Measurements from ENCODE around the gene ARFGEF3. TPM values are rescaled to one million over a fixed set of nuclear protein-coding genes. Genes with fewer than 3 reads are reported as not detected.

ARFGEF3 gene
- total and polyA plus RNA-seq, 5 experiments from 2014 or later, result not detected

- POLR2A ChIA-PET, result no interaction called here
- Mint-ChIP-seq H3K27ac (no peak overlapping the region), H3K27me3 (peaks cover 2 to 22% (median 3%) of the 10 kb centered on the region in 5 donors), H3K9me3 (no peaks in the 10 kb centered on the region), H3K36me3 (no peaks in the 10 kb centered on the region), H3K4me3 (no peak overlapping the region), H3K4me1 (no peaks in the 10 kb centered on the region)
- no peak for DNase-seq
- ATAC-seq, result no peak
Observed at GRCh38 chr6:138240476-138241245, 78.9 kb downstream of the ARFGEF3 start.

DNA sequence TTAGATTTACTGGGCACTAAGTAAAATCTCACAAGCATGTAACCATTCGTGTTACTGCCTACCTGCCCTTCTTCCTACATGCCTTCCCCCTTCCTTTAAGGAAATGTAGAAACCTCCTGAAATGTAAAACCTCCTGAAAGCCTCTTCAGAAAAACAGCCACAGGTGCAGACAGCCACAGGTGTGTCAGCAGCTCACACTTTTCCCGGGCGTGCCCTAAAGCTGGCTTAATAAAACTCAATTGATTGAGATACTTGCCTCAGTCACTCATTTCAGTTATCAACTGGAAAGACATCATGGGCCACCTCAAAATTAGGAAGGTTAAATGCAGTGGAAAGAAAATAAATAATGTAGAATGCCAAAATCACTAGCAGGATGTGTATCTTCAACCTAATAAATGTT, 79.6 kb downstream of the ARFGEF3 start:
- H3K27me3 Mint-ChIP-seq, result peaks cover 2 to 22% (median 3%) of the 10 kb centered on the region in 5 donors

GRCh38 chr6:138241934-138242333, 80.2 kb downstream of the ARFGEF3 start:
- POLR2A ChIA-PET, result no interaction called here
- Mint-ChIP-seq H3K4me1 (no peaks in the 10 kb centered on the region), H3K27ac (no peak overlapping the region), H3K36me3 (no peaks in the 10 kb centered on the region), H3K27me3 (peaks cover 2 to 22% (median 3%) of the 10 kb centered on the region in 5 donors), H3K9me3 (no peaks in the 10 kb centered on the region), H3K4me3 (no peak overlapping the region)
- ATAC-seq (no peak), DNase-seq (no peak)

More for the DNA sequence above, 79.6 kb downstream of the ARFGEF3 start:
- ATAC-seq (no peak), DNase-seq (no peak)
- POLR2A ChIA-PET, result no interaction called here
- Mint-ChIP-seq H3K9me3 (no peaks in the 10 kb centered on the region), H3K4me3 (no peak overlapping the region), H3K27ac (no peak overlapping the region), H3K4me1 (no peaks in the 10 kb centered on the region), H3K36me3 (no peaks in the 10 kb centered on the region)

DNA sequence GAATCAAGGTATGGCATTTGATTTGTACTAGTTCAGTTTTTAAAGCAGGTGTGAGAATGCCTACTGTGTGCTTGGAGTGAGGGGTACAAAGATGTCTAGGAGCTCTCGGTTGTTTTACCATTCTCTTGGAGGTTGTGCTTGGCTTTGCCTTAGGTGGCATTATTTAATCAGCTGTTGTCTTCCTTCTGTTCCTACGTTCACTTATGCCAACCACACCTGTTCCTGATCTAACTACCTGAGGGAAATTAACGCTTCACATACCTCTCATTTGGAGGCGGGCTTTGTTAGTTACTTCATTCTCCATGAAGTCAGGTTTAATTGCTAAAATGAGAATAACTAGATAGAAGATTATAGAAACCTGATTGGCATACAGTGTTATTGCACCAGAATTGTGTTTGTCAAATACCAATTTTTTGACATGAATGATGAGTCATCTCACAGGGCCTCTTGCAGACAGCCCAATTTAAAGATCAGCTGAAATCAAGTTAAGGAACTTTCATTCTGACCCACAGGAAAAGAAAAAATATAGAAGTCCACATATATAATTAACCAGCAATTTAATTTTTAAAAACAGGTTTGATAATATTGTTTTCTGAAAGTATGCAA, 81.4 kb downstream of the ARFGEF3 start:
- Mint-ChIP-seq H3K27me3 (peaks cover 2 to 22% (median 3%) of the 10 kb centered on the region in 5 donors), H3K36me3 (no peaks in the 10 kb centered on the region), H3K4me1 (no peaks in the 10 kb centered on the region), H3K4me3 (no peak overlapping the region), H3K9me3 (no peaks in the 10 kb centered on the region), H3K27ac (no peak overlapping the region)
- no peak for ATAC-seq
- DNase-seq, result no peak
- POLR2A ChIA-PET, result no interaction called here

DNA sequence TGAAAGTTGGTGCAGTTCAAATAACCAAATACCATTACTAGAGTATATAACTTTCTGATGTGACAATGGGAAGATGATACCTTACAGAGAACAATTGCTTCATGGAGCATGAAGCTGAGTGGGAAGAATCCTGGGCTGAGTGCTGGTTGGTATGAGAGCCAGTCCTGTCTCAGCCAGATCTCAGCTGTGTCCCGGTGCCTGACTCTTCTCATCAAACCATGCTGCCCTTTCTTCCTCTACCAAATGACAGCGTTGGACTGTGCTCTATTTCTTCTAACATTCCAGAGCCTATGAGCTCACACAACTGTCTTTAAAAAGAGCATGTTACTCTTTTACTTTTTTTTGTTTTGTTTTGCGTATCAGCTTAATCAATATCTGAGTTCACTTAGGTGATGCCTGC, 84.0 kb downstream of the ARFGEF3 start:
- POLR2A ChIA-PET, result no interaction called here
- peaks cover 2 to 19% (median 3%) of the 10 kb centered on the region in 5 donors for H3K27me3 Mint-ChIP-seq
- H3K4me3 Mint-ChIP-seq, result no peak overlapping the region
- H3K36me3 Mint-ChIP-seq, result no peaks in the 10 kb centered on the region
- H3K4me1 Mint-ChIP-seq, result no peaks in the 10 kb centered on the region
- DNase-seq (no peak), ATAC-seq (no peak)
- H3K9me3 Mint-ChIP-seq, result no peaks in the 10 kb centered on the region
- no peak overlapping the region for H3K27ac Mint-ChIP-seq

DNA sequence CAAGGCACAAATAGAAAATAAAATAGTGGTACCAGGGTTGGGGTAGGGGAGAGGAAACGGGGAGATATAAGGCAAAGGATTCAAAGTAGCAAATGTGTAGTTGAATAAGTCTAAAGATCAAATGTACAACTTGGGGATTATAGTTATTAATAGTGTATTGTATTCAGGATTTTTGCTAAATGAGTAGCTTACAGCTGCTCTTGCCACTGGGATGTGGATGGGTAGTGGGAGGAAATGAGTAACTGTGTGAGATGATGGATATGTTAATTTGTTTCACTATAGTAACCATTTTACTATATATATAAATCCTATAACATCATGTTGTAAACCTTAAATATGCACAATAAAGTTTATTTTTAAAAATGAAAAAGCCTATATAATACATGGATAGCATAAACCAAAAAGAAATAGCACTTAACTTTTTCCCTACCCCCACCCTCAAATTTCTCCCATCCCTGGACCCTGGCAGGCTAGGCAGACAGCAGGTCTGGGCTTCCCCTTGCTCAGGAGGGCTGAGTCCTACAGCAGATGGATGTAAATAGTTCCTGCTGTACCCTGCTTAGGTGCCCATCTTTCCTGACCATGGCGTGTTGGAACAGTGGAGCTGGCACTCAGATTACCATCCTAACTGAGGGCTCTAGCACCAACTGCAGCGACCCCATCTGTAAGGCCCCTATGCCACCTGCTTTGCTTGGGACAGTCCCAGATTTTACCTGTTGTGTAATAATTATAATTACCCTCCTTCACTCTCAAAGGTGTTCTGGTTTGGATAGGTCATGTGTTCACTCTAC, 85.1 kb downstream of the ARFGEF3 start:
- DNase-seq, result no peak
- Mint-ChIP-seq H3K27ac (no peak overlapping the region), H3K9me3 (no peaks in the 10 kb centered on the region), H3K4me1 (no peaks in the 10 kb centered on the region), H3K27me3 (peaks cover 3 to 10% (median 6%) of the 10 kb centered on the region in 5 donors), H3K4me3 (no peak overlapping the region), H3K36me3 (no peaks in the 10 kb centered on the region)
- ATAC-seq, result no peak
- POLR2A ChIA-PET, result no interaction called here

DNA sequence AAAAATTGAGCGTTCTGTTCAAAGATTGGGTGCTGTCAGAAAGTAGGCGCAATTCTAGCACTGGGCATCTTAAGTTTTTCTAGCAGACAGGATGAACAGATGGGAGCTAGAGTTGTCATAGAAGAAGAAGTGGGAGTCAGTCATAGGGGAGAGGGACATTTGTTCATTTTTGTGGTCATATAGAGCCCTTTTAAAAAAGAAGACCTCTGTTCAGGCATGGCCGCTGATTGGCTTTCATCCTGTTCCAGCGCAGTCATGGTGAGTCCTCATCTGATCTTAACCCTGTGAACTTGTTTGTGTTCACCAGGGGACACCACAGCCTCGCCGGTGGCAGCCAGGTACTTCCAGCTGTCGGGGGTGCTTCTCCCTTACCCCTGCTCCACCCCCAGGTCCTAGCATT, 86.3 kb downstream of the ARFGEF3 start:
- no peaks in the 10 kb centered on the region for H3K36me3 Mint-ChIP-seq
- peaks cover 2 to 5% (median 4%) of the 10 kb centered on the region in 5 donors for H3K27me3 Mint-ChIP-seq
- H3K9me3 Mint-ChIP-seq, result no peaks in the 10 kb centered on the region
- POLR2A ChIA-PET, result no interaction called here
- no peak overlapping the region for H3K27ac Mint-ChIP-seq
- DNase-seq, result no peak
- ATAC-seq, result no peak
- no peaks in the 10 kb centered on the region for H3K4me1 Mint-ChIP-seq
- no peak overlapping the region for H3K4me3 Mint-ChIP-seq

DNA sequence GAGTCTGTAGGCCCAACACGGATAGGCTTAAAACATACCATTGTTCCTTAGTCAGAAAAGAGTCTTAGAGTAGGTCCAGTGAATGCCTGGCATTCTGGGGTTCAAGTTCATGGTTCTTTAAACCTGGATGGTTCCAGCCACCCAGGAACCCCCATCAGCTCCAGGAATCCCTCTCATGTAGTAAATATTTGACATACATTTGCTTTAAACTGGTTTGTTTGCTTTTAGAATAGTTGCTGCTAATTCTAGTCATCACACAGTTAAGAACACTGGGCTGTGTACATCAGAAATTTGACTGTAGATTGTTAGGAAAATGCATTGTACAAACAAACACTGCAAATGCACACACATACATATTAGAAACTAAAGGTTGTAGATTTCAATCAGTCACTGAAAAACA, 87.1 kb downstream of the ARFGEF3 start:
- H3K27ac Mint-ChIP-seq, result no peak overlapping the region
- no peak for DNase-seq
- ATAC-seq, result no peak
- H3K36me3 Mint-ChIP-seq, result no peaks in the 10 kb centered on the region
- H3K4me3 Mint-ChIP-seq, result no peak overlapping the region
- no peaks in the 10 kb centered on the region for H3K4me1 Mint-ChIP-seq
- no peaks in the 10 kb centered on the region for H3K9me3 Mint-ChIP-seq
- H3K27me3 Mint-ChIP-seq, result peaks cover 3 to 7% (median 4%) of the 10 kb centered on the region in 5 donors
- POLR2A ChIA-PET, result no interaction called here

- Mint-ChIP-seq H3K4me3 (no peak overlapping the region), H3K9me3 (no peaks in the 10 kb centered on the region), H3K27ac (no peak overlapping the region), H3K36me3 (no peaks in the 10 kb centered on the region), H3K4me1 (no peaks in the 10 kb centered on the region), H3K27me3 (peaks cover 3 to 9% (median 4%) of the 10 kb centered on the region in 5 donors)
- DNase-seq, result no peak
- ATAC-seq, result no peak
- POLR2A ChIA-PET, result no interaction called here
Observed at GRCh38 chr6:138250053-138250452, 88.3 kb downstream of the ARFGEF3 start.

DNA sequence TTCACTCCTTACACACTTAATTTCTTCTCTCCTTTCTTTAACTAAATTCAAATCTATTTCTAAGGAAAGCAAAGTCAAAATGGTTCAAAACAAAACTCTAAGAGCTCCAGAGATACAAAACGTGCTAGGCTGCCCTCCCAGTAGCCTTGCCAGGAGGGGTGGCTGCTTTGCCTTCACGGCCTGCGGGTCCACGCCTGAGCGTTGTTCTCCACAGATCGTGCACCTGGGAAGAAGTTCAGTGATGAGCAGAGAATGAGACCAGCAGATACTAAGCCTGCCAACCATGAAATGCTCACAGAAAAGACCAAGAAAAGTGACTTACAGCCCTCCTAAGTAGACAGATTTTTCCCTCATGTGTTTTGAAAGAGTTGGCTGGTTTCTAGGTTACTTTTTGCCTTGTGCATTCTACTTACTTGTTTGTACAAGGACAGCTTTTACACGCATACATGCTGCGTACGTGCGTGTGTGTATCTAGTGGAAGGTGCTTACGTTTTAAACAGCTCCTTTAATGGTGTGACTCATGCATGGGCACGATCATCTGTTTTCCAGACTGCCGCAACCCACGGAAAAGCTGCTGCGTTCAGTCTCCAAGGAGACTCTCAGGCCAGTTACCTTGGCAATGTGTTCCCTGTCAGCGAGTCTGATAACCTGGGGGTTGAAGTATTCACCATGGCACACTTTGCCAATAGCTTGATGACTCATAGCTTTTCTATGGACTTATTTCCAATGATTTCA, 88.9 kb downstream of the ARFGEF3 start:
- POLR2A ChIA-PET, result no interaction called here
- H3K36me3 Mint-ChIP-seq, result no peaks in the 10 kb centered on the region
- DNase-seq (no peak), ATAC-seq (no peak)
- no peak overlapping the region for H3K27ac Mint-ChIP-seq
- H3K4me3 Mint-ChIP-seq, result no peak overlapping the region
- no peaks in the 10 kb centered on the region for H3K4me1 Mint-ChIP-seq
- H3K27me3 Mint-ChIP-seq, result peaks cover 4 to 15% (median 5%) of the 10 kb centered on the region in 5 donors
- H3K9me3 Mint-ChIP-seq, result no peaks in the 10 kb centered on the region

- no peaks in the 10 kb centered on the region for H3K36me3 Mint-ChIP-seq
- peaks cover 6 to 35% (median 15%) of the 10 kb centered on the region in 5 donors for H3K27me3 Mint-ChIP-seq
- no peak for DNase-seq
- POLR2A ChIA-PET, result no interaction called here
- H3K4me3 Mint-ChIP-seq, result no peak overlapping the region
- no peaks in the 10 kb centered on the region for H3K4me1 Mint-ChIP-seq
- ATAC-seq, result no peak
- no peak overlapping the region for H3K27ac Mint-ChIP-seq
- H3K9me3 Mint-ChIP-seq, result no peaks in the 10 kb centered on the region
Observed at GRCh38 chr6:138253731-138254130, 92.0 kb downstream of the ARFGEF3 start.

DNA sequence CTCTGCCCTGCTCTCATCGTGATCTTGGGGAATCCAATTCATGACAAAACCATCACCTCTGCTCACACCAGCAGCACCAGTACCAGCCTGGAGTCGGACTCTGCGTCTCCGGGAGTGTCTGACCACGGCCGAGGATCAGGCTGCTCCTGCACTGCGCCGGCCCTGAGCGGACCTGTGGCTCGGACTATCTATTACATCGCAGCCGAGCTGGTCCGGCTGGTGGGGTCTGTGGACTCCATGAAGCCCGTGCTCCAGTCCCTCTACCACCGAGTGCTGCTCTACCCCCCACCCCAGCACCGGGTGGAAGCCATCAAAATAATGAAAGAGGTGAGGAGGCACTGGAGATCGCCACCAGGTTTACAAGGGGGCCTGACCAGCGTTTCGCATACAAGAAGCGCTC, 93.7 kb downstream of the ARFGEF3 start:
- Mint-ChIP-seq H3K36me3 (no peaks in the 10 kb centered on the region), H3K4me3 (no peak overlapping the region), H3K27me3 (peaks cover 8 to 51% (median 19%) of the 10 kb centered on the region in 5 donors), H3K9me3 (no peaks in the 10 kb centered on the region), H3K27ac (no peak overlapping the region), H3K4me1 (no peaks in the 10 kb centered on the region)
- ATAC-seq (no peak), DNase-seq (no peak)
- POLR2A ChIA-PET, result no interaction called here

GRCh38 chr6:138257638-138258040, 95.9 kb downstream of the ARFGEF3 start:
- DNase-seq, result no peak
- Mint-ChIP-seq H3K4me3 (no peak overlapping the region), H3K36me3 (no peaks in the 10 kb centered on the region), H3K9me3 (no peaks in the 10 kb centered on the region), H3K4me1 (no peaks in the 10 kb centered on the region), H3K27ac (no peak overlapping the region), H3K27me3 (peaks cover 11 to 57% (median 21%) of the 10 kb centered on the region in 5 donors)
- no peak for ATAC-seq
- POLR2A ChIA-PET, result no interaction called here
